GF-D8 (cell line): ENCODE data around the gene ST3GAL3.
A peak's percentile ranks its signal among the peaks of the same experiment; 100 is the strongest.
"Not testable (repeated sequence)": the region's sequence is repeated elsewhere in the genome, so short reads cannot be mapped to it uniquely, and the experiment has no call there.

ENCODE experiments used
- DNase-seq: peaks from one replicate; lab custom pipeline; 2025; lab: John Stamatoyannopoulos, UW

Gene ST3GAL3

GRCh38 chr1:43757343-43758053 is 50.2 kb downstream of the ST3GAL3 start:
- DNase-seq = no peak

- no peak for DNase-seq
Observed at GRCh38 chr1:43760745-43761317, 53.5 kb downstream of the ST3GAL3 start.

GRCh38 chr1:43763497-43763973 is 56.2 kb downstream of the ST3GAL3 start:
- peak; percentile 55 for DNase-seq

DNA sequence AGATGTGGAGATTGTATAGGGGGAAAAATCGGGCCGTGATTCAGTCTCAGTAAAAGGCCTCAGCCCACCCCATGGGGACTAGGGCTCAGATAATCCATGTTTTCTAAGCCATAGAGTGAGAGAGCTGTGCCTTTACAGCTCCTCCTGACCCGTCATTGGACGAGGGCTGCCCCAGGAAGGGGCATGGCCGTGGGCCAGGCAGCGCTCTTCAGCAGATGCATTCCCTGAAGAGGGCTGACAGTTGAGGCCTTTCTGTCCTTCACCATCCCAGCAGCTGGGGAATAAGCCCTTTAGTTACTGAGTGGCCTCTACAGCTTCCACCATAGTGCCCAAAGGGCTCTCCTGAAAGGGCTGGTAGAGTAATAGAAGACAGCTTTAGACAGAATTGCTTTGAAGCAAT is 57.2 kb downstream of the ST3GAL3 start:
- DNase-seq = no peak

GRCh38 chr1:43766086-43766784 is 58.9 kb downstream of the ST3GAL3 start:
- no peak for DNase-seq

DNA sequence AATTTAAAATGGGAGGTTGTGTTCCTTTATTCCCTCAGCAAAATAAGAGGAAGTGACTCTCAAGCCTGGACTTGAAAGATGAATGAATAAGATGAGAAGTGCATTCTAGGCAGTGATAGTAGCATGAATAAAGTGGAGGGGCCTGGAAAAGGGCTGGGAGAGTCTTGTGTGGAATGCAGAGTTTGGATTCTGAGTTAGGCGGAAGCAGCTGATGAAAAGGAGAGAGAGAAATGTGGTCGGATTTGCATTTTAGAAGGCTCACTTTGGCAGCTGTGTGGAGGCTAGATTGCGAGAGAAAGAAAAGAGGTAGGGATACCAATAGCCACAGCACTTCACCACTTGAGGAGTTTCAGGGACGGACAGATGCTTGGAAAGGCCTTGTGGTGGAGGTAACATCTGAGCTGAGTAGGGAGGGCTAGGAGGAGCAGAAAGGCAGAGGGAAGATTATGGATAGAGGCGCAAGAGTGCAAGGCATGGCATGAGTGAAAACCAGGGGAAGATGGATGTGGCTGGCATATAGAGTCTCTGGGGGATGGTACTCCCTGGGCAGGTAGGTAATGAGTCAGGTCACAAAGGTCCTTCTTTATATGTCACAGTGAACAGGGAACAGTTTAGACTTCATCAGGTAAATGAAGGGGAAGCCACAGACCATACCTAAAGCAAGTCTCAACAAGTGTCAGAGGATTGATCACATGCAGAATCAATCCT is 59.6 kb downstream of the ST3GAL3 start:
- DNase-seq = peak; percentile 14

DNA sequence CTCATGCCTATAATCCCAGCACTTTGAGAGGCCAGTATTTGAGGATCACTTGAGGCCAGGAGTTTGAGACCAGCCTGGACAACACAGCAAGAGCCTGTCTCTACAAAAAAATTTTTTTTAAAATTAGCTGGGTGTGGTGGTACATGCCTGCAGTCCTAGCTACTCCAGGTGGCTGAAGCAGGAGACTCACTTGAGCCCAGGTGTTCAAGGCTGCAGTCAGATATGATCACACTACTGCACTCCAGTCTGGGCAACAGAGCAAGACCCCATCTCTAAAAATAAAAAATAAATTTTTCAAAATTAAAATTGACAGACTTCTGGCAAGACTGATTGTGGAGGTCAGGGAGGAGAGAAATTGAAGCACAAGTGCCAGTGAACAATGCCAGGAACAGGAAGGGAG is 60.8 kb downstream of the ST3GAL3 start:
- DNase-seq = no peak

- DNase-seq = no peak
Observed at GRCh38 chr1:43769350-43769908, 62.1 kb downstream of the ST3GAL3 start.

GRCh38 chr1:43770111-43770510 is 62.8 kb downstream of the ST3GAL3 start:
- DNase-seq = no peak

DNA sequence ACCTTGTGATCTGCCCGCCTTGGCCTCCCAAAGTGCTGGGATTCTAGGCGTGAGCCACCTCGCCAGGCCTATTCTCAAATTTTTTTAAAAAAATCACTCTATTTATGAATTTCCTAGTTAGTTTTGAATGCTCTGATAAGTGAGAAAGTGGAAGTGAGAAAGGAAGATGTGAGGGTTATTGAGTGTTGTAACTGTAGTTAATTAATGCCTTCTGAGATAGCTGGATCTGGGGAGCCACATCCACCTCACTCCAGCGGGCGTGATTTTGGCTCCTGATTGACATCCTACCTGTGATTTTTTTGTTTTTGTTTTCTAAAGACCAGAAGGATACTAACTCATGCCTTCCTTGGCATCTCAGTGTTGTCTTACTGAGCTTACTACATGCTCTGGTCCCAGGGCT is 65.6 kb downstream of the ST3GAL3 start:
- no peak for DNase-seq

DNA sequence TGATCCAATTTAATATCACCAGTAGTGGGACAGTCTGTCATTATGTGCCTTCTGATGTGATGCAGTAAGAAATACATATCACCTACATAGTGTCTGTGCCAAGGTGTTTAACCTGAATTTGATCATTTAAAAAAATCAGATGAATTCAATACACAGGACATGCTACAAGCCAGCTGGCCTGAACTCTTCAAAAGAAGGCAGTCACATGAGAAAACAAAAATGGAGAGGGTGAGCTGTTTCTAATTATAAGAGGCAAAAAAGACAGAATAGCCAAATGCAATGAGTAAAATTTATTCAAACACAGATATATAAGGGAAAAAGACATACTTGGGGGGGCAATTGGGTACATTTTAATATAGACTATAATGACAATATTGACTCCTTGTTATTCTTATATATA is 66.5 kb downstream of the ST3GAL3 start:
- no peak for DNase-seq

DNA sequence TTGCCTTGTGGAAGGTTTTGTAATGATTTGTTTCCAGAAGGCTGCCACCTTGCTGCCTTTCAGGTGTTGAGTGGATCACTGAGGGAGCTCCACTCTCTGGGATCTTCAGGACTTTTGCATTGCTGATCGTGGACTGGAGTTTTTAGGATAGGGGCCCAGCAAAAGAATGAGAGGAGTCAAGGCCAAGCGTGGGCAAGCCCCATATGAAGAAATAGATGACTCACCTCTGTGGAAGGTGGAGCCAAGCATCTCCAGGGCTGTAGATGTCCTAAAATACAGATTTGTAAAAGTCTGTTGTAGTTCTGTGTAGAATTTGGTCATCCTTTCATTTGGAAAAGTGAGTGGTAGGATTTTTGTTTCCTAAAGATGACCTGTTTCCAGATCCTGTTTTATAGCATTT is 67.0 kb downstream of the ST3GAL3 start:
- DNase-seq = no peak

GRCh38 chr1:43776043-43776761 is 68.9 kb downstream of the ST3GAL3 start:
- DNase-seq = peak; percentile 46

DNA sequence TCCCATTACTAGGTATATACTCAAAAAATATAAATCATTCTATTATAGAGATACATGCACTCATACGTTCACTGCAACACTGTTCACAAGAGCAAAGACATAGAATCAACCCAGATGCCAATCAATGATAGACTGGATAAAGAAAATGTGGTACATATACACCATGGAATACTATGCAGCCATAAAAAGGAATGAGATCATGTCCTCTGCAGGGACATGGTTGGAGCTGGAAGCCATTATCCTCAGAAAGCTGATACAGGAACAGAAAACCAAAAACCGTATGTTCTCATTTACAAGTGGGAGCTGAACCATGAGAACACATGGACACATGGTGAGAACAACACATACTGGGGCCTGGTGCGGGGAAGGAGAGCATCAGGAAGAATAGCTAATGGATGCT is 70.6 kb downstream of the ST3GAL3 start:
- not testable (repeated sequence) for DNase-seq

DNA sequence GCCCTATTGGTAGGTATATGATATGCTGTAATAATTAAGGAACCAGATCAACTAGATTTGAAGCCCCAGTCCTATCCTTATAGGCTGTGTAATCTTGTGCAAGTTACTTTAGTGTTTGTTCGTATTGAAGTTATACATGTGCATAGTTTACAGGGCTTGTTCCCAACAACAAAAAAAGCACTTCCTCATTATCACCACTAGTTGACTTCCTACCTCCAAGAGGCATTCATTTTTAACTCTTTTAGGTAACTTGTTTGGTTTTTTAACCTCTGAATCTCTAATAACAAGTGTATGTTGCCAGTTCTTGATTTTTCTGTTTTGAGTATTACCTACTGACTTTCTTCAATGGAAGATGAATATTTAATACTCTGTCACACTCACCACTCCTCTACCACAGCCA is 71.9 kb downstream of the ST3GAL3 start:
- DNase-seq = peak; percentile 48

DNA sequence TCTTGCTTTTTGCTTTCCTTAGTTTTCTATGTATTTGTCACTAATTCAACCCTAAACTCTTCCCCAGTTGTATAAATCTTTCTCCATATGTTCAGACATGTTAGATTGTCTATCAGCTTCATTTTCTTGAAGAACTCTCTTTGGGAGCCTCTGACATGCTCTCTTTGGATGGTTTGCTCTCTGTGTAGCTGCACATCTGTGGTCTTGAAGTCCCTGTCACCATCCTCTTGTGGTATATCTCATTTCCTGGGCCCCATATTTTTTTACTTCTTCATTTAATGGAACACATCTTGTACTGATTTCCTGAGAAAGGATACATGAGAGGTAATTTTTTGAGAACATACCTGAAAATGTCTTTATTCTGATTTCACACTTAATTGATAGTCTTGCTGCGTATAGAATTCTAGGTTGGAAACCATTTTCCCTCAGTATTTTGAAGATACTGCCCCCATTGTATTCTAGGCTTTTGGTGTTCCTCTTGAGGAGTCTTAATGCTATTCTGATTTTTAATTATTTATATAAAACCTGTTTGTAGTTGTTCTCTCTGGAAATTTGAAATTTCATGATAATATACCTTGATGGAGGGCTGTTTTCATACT is 72.6 kb downstream of the ST3GAL3 start:
- peak; percentile 70 for DNase-seq

DNA sequence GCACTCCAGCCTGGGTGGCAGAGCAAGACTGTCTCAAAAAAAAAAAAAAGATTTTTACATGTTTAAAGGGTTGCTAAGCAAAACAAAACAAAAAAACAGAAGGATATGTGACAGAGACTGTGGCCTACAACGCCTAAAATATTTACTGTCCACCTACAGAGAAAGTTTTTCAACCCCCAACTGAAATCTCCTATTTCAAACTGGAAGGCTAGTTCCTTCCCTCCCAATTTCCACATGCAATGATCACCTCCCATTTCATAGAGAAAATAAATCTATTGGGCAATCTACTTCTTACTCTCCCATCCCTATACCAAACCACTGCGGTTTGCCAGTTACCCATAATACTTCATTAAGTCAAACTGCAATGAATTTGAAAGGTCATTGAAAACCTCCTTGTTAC is 74.2 kb downstream of the ST3GAL3 start:
- DNase-seq = no peak

DNA sequence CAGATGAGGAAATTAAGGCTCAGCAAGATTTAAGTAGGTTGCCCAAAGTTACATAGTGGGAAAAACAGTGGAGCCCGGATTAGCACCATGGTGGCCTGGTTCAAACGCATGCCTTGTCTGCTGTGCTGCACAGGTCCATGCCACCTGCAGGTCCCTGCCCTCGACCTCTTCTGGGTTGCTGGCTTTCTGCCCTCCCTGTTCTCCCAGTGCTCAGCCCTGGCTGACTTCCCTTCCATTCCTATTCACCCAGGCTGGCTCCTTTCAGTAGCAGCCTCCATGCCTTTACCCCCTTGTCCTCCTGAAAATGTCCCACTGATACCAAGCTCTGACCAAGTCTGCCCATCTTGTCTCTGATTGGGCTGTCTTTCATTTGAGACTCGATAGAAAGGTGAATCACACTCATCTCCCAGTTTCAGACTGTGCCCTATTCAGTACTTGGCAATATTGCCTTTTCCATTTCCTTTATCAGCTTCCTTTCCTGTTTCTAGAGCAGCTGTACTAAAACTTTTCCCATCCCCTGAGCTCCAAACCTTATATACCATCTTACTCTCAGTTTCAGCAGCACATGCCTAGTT is 75.8 kb downstream of the ST3GAL3 start:
- DNase-seq = no peak

DNA sequence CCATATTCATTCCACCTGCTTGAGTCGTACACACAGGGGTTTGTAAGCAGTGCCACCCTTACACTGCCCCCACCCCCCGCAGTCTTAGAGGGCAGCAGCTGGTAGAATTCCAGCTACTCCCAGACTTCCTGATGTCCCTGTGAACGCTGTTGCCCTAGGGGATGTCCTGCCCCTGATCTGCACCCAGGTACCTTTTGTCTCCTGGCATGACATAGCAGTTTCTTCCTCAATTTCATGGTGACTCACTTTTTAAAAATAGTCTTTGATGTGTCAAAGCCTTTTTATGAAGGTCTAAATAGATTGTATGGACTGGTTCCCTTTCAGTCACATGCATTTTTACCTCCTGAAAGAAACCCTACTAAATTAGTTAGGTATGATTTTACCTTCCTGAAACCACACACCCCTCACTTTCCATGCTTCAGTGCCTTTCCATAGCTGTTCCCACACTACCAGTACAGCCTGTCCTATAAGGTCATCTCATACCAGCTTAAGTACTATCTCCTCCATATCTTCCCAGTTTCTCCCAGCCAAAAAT is 76.4 kb downstream of the ST3GAL3 start:
- no peak for DNase-seq

- DNase-seq = no peak
Observed at GRCh38 chr1:43786201-43786958, 79.0 kb downstream of the ST3GAL3 start.
